ENCODE results near the gene PKP2.
A peak's percentile ranks its signal among the peaks of the same experiment; 100 is the strongest.

The PKP2 gene

GRCh38 chr12:32755051-32755653 is 141.4 kb downstream of the PKP2 start:
- DNase-seq (ENCODE audit: low read depth in 2 of 2): peak; percentile 51 to 55

- DNase-seq (ENCODE audit: low read depth in 2 of 2): no peak
Measured at GRCh38 chr12:32754111-32754510, 142.5 kb downstream of the PKP2 start.

- no peak for DNase-seq (ENCODE audit: low read depth in 2 of 2)
Measured at GRCh38 chr12:32753605-32754004, 143.0 kb downstream of the PKP2 start.

GRCh38 chr12:32743264-32743663 is 153.3 kb downstream of the PKP2 start:
- no peak for DNase-seq (ENCODE audit: low read depth in 2 of 2)

GRCh38 chr12:32742133-32742532 is 154.4 kb downstream of the PKP2 start:
- no peak for DNase-seq (ENCODE audit: low read depth in 2 of 2)
